ENCODE results near the gene JSRP1. TPM values are rescaled to one million over a fixed set of nuclear protein-coding genes. Genes with fewer than 3 reads are reported as not detected.

The JSRP1 gene
- total and polyA plus RNA-seq, 8 donors = 0.20 to 1.1 (median 0.53) TPM; not detected in 1

- no peak for DNase-seq
- no peak for TF ChIP-seq CTCF (IDR thresholded peaks at IDR 0.05)
- H3K27me3 ChIP-seq = peaks cover 53 to 56% of the 10 kb centered on the region in 2 donors
- H3K4me1 ChIP-seq = peaks cover 23 to 47% of the 10 kb centered on the region in 2 donors
- H3K36me3 ChIP-seq = peaks cover 0 to 44% of the 10 kb centered on the region in 2 donors
- no peak for ATAC-seq
- no peaks in the 10 kb centered on the region for H3K9me3 ChIP-seq
- no peak overlapping the region for H3K27ac ChIP-seq
- intact Hi-C loops (cut with DNase I) = no loop called here
- H3K4me3 ChIP-seq = no peak overlapping the region
These were observed 6.1 kb downstream of the JSRP1 start for GRCh38 chr19:2249880-2250765.

- Histone ChIP-seq H3K9me3 (no peaks in the 10 kb centered on the region), H3K27me3 (peaks cover 51 to 52% of the 10 kb centered on the region in 2 donors), H3K4me1 (peaks cover 23 to 47% of the 10 kb centered on the region in 2 donors), H3K27ac (no peak within 1 kb of the TSS), H3K4me3 (no peak within 1 kb of the TSS), H3K36me3 (peaks cover 4 to 53% of the 10 kb centered on the region in 2 donors)
- no peak for ATAC-seq
- peak in 1 of 4 donors; percentile 65 for DNase-seq
- no peak for TF ChIP-seq CTCF (IDR thresholded peaks at IDR 0.05)
- intact Hi-C loops (cut with DNase I) = no loop called here
These were observed 7.0 kb downstream of the JSRP1 start, which contains the start of gene AMH for GRCh38 chr19:2249010-2249866. Gene AMH, plus strand, starts transcription at chr19:2249323. Its CDS starts 10 bp downstream, at chr19:2249333.

DNA sequence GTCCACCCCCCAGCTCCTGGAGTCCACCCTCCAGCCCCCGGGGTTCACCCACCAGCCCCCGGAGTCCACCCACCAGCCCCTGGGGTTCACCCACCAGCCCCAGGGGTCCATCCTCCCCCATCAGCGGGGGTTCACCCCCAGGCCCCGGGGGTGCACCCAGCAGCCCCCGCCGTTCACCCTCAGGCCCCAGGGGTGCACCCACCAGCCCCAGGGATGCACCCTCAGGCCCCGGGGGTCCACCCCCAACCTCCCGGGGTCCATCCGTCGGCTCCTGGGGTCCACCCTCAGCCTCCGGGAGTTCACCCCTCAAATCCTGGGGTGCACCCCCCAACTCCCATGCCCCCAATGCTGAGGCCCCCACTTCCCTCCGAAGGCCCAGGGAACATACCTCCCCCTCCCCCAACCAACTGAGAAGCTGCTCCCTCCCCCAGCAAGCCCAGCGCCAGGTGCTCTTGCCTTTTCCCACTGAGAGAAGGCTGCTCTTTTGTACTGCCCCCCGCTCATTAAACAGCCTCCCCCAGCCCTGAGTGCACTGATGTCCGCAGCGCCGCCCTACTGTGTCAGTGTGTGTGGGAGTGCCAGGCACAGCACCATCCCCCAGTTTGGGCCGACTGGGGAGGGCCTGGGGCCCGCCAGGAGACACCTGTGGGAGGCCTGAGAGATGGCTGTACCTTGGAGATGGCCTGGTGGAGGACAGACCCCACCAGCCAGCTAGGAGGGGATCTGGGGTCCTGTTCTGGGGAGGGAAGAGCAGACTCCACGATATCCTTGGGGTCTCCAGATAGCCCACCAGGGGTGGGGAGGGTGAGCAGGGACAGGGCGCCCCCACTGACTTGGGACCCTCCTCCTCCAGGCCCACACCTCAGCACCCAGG lies 7.8 kb downstream of the JSRP1 start:
- Histone ChIP-seq H3K4me1 (peaks cover 23 to 42% of the 10 kb centered on the region in 2 donors), H3K36me3 (peaks cover 11 to 62% of the 10 kb centered on the region in 2 donors), H3K27me3 (peaks cover 43 to 44% of the 10 kb centered on the region in 2 donors), H3K4me3 (no peak overlapping the region), H3K9me3 (no peaks in the 10 kb centered on the region), H3K27ac (no peak overlapping the region)
- intact Hi-C loops (cut with DNase I) = no loop called here
- ATAC-seq (no peak), DNase-seq (peak in 1 of 4 donors; percentile 47)
- no peak for TF ChIP-seq CTCF (IDR thresholded peaks at IDR 0.05)

GRCh38 chr19:2247433-2248101 lies 8.7 kb downstream of the JSRP1 start:
- intact Hi-C loops (cut with DNase I) = no loop called here

More at GRCh38 chr19:2247433-2248101, 8.7 kb downstream of the JSRP1 start:
- TF ChIP-seq CTCF (IDR thresholded peaks at IDR 0.05) = no peak
- ATAC-seq = no peak
- H3K27me3 ChIP-seq = peaks cover 35 to 36% of the 10 kb centered on the region in 2 donors
- peaks cover 11 to 66% of the 10 kb centered on the region in 2 donors for H3K36me3 ChIP-seq
- no peaks in the 10 kb centered on the region for H3K9me3 ChIP-seq
- DNase-seq = no peak
- no peak overlapping the region for H3K4me3 ChIP-seq
- peaks cover 16 to 38% of the 10 kb centered on the region in 2 donors for H3K4me1 ChIP-seq
- H3K27ac ChIP-seq = no peak overlapping the region
